Dendritic cell treated with granulocyte-macrophage colony-stimulating factor and Interleukin-4, amounts not matched to agents 40 ng/mL and 50 ng/mL, for 4 days (primary cell): ENCODE data around the gene LGALS4.
"Not testable (repeated sequence)": the region's sequence is repeated elsewhere in the genome, so short reads cannot be mapped to it uniquely, and the experiment has no call there.

ENCODE experiments used
- H3K27ac Mint-ChIP-seq: one replicate; pipeline ENCODE4 v1.8.0; 2022; ENCODE audit warnings: mild to moderate bottlenecking, mixed read lengths
- H3K27me3 Mint-ChIP-seq: one replicate; pipeline ENCODE4 v1.8.0; 2022; ENCODE audit warnings: mild to moderate bottlenecking, mixed read lengths
- H3K36me3 Mint-ChIP-seq: one replicate; pipeline ENCODE4 v1.8.0; 2022; ENCODE audit warnings: low read depth, mixed read lengths
- H3K4me1 Mint-ChIP-seq: one replicate; pipeline ENCODE4 v1.8.0; 2022; ENCODE audit warnings: low read depth, mixed read lengths
- H3K4me3 Mint-ChIP-seq: one replicate; pipeline ENCODE4 v1.8.0; 2022; ENCODE audit warnings: mild to moderate bottlenecking, moderate library complexity, mixed read lengths
- H3K9me3 Mint-ChIP-seq: one replicate; pipeline ENCODE4 v1.8.0; 2022; ENCODE audit warnings: mixed read lengths
- intact Hi-C: fragments of 100-400 bp; cut with micrococcal nuclease; formaldehyde crosslinking; loops from one replicate; pipeline ENCODE4 v1.15.0; 2022

Gene LGALS4

DNA sequence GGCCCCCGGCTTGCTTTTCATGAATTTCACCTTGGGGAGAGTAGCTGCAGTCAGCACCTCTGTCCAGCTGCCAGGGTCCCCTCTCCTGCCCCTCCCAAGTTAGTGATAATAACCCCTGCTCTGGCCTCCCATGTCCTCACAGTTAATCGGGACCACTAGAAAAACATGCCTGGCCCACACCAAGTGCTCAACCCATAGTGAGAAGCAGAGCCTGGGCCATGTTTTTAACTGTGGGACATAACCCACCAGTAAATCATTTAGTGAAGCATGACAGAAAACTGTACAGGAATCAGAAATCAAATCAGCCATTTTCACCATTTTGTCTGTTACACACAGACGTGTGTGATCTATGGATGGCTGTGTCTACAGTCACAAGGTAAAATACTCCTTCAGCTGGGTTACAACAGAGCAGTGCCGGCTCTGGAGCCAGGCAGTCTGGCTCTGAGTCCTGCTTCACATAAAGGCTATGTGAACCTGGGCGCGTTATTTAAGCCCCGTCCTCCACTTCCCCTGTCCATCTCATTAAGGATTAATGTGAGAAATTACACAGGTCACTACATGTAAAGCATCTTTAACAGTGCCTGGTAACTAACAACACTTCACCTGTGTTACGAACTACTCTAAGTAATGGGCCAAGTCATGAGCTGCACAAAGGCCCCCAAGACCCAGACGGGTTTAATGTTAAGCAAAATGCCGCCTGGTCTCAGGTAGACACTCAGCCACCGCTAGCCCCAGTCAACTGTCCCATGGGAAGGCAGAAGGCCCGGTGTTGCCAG is 26.4 kb upstream of the LGALS4 start:
- intact Hi-C loops, result no loop called here
- Mint-ChIP-seq H3K27me3 (no peaks in the 10 kb centered on the region), H3K27ac (no peak overlapping the region), H3K9me3 (no peaks in the 10 kb centered on the region), H3K4me3 (no peak overlapping the region), H3K4me1 (peaks cover 13% of the 10 kb centered on the region), H3K36me3 (peaks cover 90% of the 10 kb centered on the region)

DNA sequence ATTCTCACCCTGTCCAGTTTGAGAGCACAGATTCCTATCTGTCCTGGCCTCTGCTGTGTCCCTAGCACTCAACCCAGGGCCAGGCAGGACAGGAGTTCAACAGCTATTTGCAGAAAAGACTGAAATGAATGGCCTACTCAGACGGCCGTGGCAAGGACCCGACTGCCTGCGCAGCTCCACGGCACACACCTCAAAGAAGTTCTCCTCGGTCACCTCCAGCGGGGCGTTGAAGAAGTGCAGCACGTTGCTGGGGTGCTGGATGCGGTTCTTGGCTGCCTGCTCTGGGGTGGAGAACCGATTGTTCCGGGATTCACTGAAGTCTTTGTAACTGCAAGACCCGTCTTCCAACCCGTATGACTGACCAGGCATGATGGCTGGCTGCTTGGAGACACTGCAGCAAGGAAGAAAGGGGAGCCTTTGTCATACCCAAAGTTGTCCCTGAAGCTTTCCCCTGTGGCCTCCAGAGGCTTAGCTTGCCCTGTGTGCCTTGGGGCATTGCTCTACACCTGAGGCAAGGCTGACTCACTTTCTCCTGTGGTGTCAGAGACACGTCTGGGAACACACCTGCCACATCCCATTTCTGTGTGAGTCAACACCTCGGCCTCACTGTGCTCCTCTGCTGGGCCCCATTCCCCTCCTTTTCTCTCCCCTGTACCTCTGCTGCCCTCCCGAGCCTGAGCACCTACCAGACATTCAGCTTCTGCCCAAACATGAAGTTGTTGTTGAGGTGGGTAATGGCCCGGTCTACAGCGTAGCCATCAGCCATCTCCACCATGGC is 25.7 kb upstream of the LGALS4 start:
- H3K36me3 Mint-ChIP-seq, result peaks cover 82% of the 10 kb centered on the region
- H3K4me1 Mint-ChIP-seq, result peaks cover 5% of the 10 kb centered on the region
- H3K4me3 Mint-ChIP-seq, result no peak overlapping the region
- no peaks in the 10 kb centered on the region for H3K9me3 Mint-ChIP-seq
- H3K27ac Mint-ChIP-seq, result no peak overlapping the region
- no peaks in the 10 kb centered on the region for H3K27me3 Mint-ChIP-seq
- intact Hi-C loops, result no loop called here

DNA sequence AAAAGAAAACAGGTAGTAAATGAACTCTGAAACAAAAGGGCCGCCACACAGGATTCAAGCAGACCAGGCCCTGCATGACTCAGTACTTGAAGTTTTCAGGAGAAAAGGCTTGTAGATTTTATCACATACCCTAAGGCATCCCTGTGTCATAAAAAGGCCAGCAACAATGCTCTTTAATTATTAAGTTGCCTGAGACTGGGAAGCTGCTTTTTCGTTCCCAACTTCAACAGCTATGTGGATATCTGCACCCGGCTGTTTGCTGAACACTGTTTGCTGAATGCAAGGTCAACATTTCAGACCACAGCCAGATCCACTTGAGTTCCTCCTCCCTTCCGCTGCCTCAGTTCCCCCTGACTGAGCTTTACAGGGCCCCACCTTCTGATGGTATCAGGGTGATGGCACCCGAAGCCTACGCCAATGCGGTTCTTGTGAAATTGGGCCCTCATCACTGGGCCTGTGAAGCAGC is 24.9 kb upstream of the LGALS4 start:
- intact Hi-C loops, result no loop called here
- Mint-ChIP-seq H3K27ac (no peak overlapping the region), H3K4me1 (peaks cover 6% of the 10 kb centered on the region), H3K27me3 (no peaks in the 10 kb centered on the region), H3K4me3 (no peak overlapping the region), H3K36me3 (peaks cover 75% of the 10 kb centered on the region), H3K9me3 (no peaks in the 10 kb centered on the region)

DNA sequence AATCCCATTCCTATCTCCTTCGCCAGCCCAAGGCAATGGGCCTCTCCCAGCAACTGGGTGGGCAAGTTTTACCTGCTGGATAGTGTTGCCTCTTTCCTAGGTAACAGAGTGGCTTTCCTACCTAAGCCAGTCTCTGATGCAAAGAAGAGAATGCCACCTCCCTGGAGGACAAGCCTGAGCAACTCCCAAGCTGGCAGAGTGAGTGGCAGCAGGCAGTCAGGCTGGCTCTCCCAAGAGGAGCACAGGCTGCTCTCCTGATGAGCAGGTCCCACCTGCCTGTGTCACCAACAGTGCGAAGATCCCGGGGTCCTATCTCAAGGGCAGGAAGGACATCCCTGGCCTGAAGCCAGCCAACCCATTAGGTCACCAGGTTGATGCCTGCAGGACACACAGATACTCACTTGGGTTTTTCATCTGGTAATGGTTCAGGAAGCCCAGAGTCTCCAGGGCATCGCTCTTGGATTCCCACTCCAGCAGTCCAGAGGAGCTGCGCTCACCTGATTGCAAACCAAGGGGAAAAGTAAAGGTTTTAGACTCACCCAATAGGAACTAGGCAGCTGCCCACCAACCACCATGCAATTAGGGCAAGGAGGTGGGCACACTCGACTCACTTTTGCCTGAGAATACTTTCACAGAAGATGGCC is 24.4 kb upstream of the LGALS4 start:
- Mint-ChIP-seq H3K36me3 (peaks cover 69% of the 10 kb centered on the region), H3K9me3 (no peaks in the 10 kb centered on the region)

DNA sequence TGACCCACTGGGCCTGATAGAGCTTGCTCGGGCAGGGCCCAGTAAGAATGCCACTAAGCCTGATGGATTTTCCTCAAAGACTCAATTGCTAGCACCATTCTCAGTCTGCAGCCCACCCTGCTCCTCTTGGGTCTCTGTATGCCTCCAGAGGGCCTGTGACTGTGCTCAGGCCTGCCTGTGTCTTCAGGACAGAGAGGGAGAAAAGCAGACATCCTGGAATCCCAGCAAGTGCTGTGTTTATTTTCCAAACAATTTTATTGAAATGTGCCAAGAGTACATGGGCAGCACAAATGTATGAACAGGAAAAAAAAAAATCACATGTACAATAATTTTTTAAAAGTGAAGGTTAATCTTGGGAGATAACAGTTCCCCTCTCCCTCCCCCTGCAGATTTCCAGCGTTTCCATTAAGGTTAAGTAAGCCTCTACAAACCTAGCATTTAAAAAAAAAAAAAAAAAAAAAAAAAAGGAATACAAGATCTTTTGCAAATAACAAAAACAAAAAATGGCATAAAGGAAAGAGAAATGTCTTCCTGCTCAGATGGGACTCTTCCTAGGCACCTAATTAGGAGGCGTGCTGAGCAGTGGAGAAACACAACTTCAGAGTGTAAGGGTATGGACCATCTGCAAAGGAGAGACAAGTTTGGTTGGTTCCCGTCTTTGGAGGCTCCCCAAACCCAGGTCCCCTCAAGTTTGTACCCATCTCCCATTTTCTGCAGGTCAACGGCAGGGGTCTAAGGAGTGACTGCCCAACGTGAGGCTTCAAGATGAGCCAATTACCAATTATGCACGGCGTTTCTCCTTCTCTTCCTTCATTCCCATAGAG is 23.6 kb upstream of the LGALS4 start:
- H3K27ac Mint-ChIP-seq, result no peak overlapping the region
- H3K4me1 Mint-ChIP-seq, result peaks cover 14% of the 10 kb centered on the region
- intact Hi-C loops, result no loop called here
- no peak overlapping the region for H3K4me3 Mint-ChIP-seq
- peaks cover 68% of the 10 kb centered on the region for H3K36me3 Mint-ChIP-seq
- H3K27me3 Mint-ChIP-seq, result no peaks in the 10 kb centered on the region
- no peaks in the 10 kb centered on the region for H3K9me3 Mint-ChIP-seq

More for the DNA sequence above, 24.4 kb upstream of the LGALS4 start:
- intact Hi-C loops, result no loop called here
- Mint-ChIP-seq H3K4me1 (peaks cover 10% of the 10 kb centered on the region), H3K27me3 (no peaks in the 10 kb centered on the region), H3K27ac (no peak overlapping the region), H3K4me3 (no peak overlapping the region)

DNA sequence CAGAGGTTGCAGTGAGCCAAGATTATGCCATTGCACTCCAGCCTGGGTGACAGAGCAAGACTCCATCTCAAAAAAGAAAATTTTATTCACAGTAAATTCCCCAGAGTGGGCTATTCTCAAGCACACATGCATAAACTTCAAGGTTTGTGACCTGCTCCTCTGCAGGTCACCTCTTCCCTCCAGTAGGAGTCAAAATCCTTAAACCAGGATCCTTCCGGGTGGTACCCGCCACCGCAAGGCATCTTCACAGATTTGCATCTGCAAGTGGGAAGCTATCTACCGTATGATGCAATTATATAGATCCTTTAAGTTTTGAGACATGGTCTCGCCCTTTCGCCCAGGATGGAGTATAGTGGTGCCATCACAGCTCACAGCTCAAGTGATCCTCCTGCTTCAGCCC is 21.8 kb upstream of the LGALS4 start:
- Mint-ChIP-seq H3K27ac (no peak overlapping the region), H3K36me3 (peaks cover 63% of the 10 kb centered on the region), H3K27me3 (no peaks in the 10 kb centered on the region), H3K4me1 (peaks cover 29% of the 10 kb centered on the region), H3K4me3 (no peak overlapping the region), H3K9me3 (no peaks in the 10 kb centered on the region)
- intact Hi-C loops, result loop anchor here (5.0 kb wide), 1 partner anchor 63 kb away; the partner anchor contains the start of genes NFKBIB and SIRT2

DNA sequence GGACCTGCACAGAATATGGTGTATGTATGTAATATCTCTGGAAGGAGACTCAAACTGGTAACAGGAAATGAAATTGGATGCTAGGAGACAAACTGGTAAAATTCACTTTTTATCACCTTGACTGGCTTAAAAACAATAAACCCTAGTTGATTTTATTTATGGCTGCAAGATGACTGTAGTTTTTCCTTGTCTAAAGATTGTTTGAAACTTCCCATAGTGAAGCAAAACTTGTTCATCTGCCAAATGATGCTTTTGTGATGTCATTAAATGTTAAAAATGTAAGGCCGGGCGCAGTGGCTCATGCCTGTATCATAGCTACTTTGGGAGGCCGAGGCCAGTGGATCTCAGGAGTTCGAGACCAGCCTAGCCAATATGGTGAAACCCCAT is 21.4 kb upstream of the LGALS4 start:
- Mint-ChIP-seq H3K27ac (no peak overlapping the region), H3K36me3 (peaks cover 62% of the 10 kb centered on the region), H3K27me3 (no peaks in the 10 kb centered on the region), H3K9me3 (no peaks in the 10 kb centered on the region), H3K4me1 (peaks cover 32% of the 10 kb centered on the region), H3K4me3 (no peak overlapping the region)
- intact Hi-C loops, result loop anchor here (5.0 kb wide), 1 partner anchor 63 kb away; the partner anchor contains the start of genes NFKBIB and SIRT2

DNA sequence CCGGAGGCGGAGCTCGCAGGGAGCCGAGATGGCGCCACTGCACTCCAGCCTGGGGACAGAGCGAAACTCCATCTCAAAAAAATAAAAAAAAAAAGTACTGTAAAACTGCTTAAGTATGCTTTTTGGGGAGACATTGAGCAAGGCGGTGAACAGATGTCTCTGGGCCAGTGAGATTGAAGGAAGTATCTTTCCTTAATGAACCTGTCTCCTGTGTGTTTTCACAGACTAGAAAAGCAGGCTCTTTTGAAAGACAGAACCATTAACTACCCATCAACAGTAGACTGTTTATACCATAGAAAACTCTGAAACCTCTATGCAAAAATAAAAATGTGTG is 20.3 kb upstream of the LGALS4 start:
- intact Hi-C loops, result loop anchor here (1.0 to 5.0 kb wide), 2 partner anchors 16 to 64 kb away; partner anchors contain the start of genes HNRNPL, NFKBIB and SIRT2
- no peak overlapping the region for H3K4me3 Mint-ChIP-seq
- no peaks in the 10 kb centered on the region for H3K9me3 Mint-ChIP-seq
- peaks cover 35% of the 10 kb centered on the region for H3K4me1 Mint-ChIP-seq
- no peaks in the 10 kb centered on the region for H3K27me3 Mint-ChIP-seq
- H3K27ac Mint-ChIP-seq, result no peak overlapping the region
- peaks cover 59% of the 10 kb centered on the region for H3K36me3 Mint-ChIP-seq

DNA sequence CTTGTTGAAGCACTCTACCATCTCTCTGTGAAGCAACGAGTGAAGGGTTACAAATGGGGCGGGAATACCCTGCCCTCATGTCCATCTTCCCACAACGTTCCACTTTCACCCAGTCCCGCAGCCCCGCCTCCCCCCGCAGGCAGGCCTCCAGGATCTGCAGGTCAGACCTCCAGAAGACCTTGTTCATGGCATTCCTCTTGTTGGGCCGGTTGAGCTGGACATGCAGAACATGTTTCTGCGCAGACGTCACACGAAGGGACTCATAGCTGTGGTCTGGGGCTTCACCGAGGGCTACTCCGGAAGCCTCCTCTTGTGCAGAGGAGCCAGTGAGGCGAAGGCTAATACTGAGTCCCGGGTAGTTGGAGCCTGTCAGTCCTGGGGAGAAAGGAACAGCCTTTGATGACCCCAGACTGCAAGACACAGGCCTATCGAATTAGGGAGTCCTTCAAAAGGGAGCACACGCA is 18.4 kb upstream of the LGALS4 start:
- H3K4me1 Mint-ChIP-seq, result peaks cover 51% of the 10 kb centered on the region
- intact Hi-C loops, result loop anchor here (5.0 kb wide), 1 partner anchor 66 kb away; the partner anchor contains the start of genes NFKBIB and SIRT2
- peaks cover 58% of the 10 kb centered on the region for H3K36me3 Mint-ChIP-seq
- peak overlapping the region; percentile 93 for H3K4me3 Mint-ChIP-seq
- H3K27ac Mint-ChIP-seq, result peak overlapping the region; percentile 94
- H3K9me3 Mint-ChIP-seq, result no peaks in the 10 kb centered on the region
- no peaks in the 10 kb centered on the region for H3K27me3 Mint-ChIP-seq

DNA sequence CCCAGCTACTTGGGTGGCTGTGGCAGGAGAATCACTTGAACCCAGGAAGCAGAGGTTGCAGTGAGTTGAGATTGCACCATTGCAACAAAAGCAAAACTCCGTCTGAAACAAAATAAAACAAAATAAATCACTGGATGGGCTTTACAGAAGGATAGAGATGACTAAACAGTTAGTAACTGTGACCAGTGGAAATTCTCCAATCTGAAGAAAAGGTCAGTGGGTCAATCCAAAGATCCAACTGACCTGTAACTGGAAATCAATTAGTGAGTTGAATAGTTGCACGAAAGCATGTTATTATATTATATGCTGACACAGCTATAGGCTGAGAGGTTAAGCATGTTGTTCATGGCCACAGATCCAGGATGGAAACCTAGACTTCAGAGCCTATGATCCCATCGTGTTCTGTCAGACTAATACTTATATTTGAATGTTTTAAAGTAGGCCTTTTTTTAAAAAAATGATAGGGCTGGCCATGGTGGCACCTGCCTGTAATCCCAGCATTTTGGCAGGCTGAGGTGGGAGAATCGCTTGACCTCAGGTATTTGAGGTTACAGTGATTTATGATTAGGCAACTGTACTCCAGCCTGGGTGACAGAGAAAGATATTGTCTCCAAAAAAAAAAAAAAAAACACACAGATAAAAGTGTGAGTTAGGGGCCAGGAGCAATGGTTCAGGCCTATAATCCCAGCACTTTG is 17.4 kb upstream of the LGALS4 start:
- H3K36me3 Mint-ChIP-seq, result peaks cover 58% of the 10 kb centered on the region
- H3K27ac Mint-ChIP-seq, result peak overlapping the region; percentile 20
- peak overlapping the region; percentile 93 for H3K4me3 Mint-ChIP-seq
- intact Hi-C loops, result loop anchor here (5.0 kb wide), 1 partner anchor 67 kb away; the partner anchor contains the start of genes NFKBIB and SIRT2
- H3K4me1 Mint-ChIP-seq, result peaks cover 51% of the 10 kb centered on the region
- H3K9me3 Mint-ChIP-seq, result no peaks in the 10 kb centered on the region
- H3K27me3 Mint-ChIP-seq, result no peaks in the 10 kb centered on the region

DNA sequence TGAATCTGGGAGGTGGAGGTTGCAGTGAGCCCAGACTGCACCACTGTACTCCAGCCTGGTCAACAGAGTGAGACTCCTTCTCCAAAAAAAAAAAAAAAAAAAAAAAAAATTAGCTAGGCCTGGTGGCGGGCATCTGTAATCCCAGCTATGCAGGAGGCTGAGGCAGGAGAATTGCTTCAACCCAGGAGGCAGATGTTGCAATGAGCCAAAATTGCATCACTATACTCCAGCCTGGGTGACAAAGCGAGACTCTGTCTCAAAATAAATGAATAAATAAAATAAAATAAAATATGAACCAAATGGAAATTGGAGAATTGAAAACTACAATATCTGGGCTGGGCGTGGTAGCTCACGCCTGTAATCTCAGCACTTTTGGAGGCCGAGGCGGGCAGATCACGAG is 16.5 kb upstream of the LGALS4 start:
- peaks cover 68% of the 10 kb centered on the region for H3K36me3 Mint-ChIP-seq
- H3K27ac Mint-ChIP-seq, result peak overlapping the region; percentile 20

DNA sequence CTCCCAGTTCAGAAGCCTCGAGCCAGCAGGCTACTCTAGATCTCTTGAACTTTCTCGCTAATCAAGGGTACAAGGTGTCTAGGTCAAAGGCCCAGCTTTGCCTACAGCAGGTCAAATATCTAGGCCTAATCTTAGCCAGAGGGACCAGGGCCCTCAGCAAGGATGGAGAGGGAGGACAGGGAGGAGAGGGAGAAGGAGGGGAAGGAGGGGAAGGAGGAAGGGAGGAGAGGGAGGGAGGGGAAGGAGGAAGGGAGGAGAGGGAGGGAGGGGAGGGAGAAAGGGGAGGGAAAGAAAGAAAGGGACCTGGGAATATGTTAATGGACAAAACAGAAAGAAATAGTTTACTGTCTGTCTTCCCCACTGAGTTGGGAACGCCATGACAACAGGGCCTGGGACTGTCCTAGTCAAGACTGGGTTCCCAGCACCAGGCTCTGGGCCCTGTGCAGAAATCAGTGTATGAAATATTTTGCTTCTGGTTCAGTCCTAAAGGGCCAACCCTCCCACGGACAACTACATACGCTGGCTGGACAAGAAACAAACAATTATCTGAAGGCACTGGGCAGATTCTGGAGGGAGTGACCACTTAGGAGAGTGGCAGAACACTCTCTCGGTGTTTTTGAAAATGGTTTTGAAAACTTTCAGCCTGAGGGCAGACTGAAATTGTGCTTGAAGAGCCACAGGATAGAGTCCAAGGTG is 14.3 kb upstream of the LGALS4 start:
- H3K4me3 Mint-ChIP-seq, result no peak overlapping the region
- H3K27ac Mint-ChIP-seq, result no peak overlapping the region
- peaks cover 40% of the 10 kb centered on the region for H3K4me1 Mint-ChIP-seq
- intact Hi-C loops, result no loop called here
- peaks cover 17% of the 10 kb centered on the region for H3K9me3 Mint-ChIP-seq
- H3K27me3 Mint-ChIP-seq, result no peaks in the 10 kb centered on the region
- H3K36me3 Mint-ChIP-seq, result peaks cover 89% of the 10 kb centered on the region

More for the DNA sequence above, 16.5 kb upstream of the LGALS4 start:
- H3K9me3 Mint-ChIP-seq, intact Hi-C loops, H3K4me3 Mint-ChIP-seq, H3K27me3 Mint-ChIP-seq: not testable (repeated sequence)
- H3K4me1 Mint-ChIP-seq, result peaks cover 51% of the 10 kb centered on the region
